Loucy (cell line): ENCODE results near the gene ABLIM1.

Source experiments
- H2AFZ ChIP-seq: fragments of 200-600 bp; sonication (generic); 2 replicates; pipeline ENCODE4 v1.6.0; 2016; ENCODE audit warnings: antibody characterized with exemption, mild to moderate bottlenecking, low read length, moderate library complexity
- H3F3A ChIP-seq: fragments of 200-600 bp; 2 replicates; pipeline ENCODE4 v1.6.0; 2016; ENCODE audit warnings: antibody characterized with exemption, low read depth, mild to moderate bottlenecking
- H3K27me3 ChIP-seq: fragments of 200-600 bp; sonication (generic); 2 replicates; pipeline ENCODE4 v1.6.1; 2014; ENCODE audit warnings: low read length, mild to moderate bottlenecking; ENCODE audit not compliant: insufficient read depth, poor library complexity, severe bottlenecking
- H3K36me3 ChIP-seq: fragments of 200-600 bp; sonication (generic); 2 replicates; pipeline ENCODE4 v1.6.1; 2016; ENCODE audit warnings: low read length; ENCODE audit not compliant: insufficient read depth
- H3K4me1 ChIP-seq: fragments of 200-600 bp; sonication (generic); 2 replicates; pipeline ENCODE4 v1.5.1; 2014; ENCODE audit warnings: low read length, mild to moderate bottlenecking; ENCODE audit not compliant: insufficient read depth, poor library complexity, severe bottlenecking
- H3K4me2 ChIP-seq: fragments of 200-600 bp; sonication (generic); 2 replicates; pipeline ENCODE4 v1.6.0; 2014; ENCODE audit warnings: antibody characterized with exemption, low read length, low read depth, mild to moderate bottlenecking; ENCODE audit not compliant: poor library complexity, severe bottlenecking
- H3K4me3 ChIP-seq: fragments of 200-600 bp; sonication (generic); 2 replicates; pipeline ENCODE4 v1.5.1; 2014; ENCODE audit warnings: low read length, mild to moderate bottlenecking, mixed read lengths; ENCODE audit not compliant: poor library complexity, severe bottlenecking
- H3K79me2 ChIP-seq: fragments of 200-600 bp; sonication (generic); 2 replicates; pipeline ENCODE4 v1.6.1; 2014; ENCODE audit warnings: low read length; ENCODE audit not compliant: insufficient read depth
- H3K9ac ChIP-seq: fragments of 200-600 bp; sonication (generic); 2 replicates; pipeline ENCODE4 v1.6.0; 2014; ENCODE audit warnings: mild to moderate bottlenecking, low read depth, low read length, moderate library complexity; ENCODE audit not compliant: poor library complexity, severe bottlenecking
- H3K9me2 ChIP-seq: fragments of 200-600 bp; sonication (generic); replicated peaks from 2 replicates; pipeline ENCODE4 v1.6.1; 2016; ENCODE audit warnings: low read depth, low read length, mixed read lengths
- H3K9me3 ChIP-seq: fragments of 200-600 bp; sonication (generic); 2 replicates; pipeline ENCODE4 v1.6.1; 2014; ENCODE audit warnings: mild to moderate bottlenecking, antibody characterized with exemption, low read length, low read depth; ENCODE audit not compliant: insufficient read depth
- H4K20me1 ChIP-seq: fragments of 200-600 bp; sonication (generic); 2 replicates; pipeline ENCODE4 v1.6.0; 2014; ENCODE audit warnings: antibody characterized with exemption, low read length, mild to moderate bottlenecking; ENCODE audit not compliant: insufficient read depth, poor library complexity, severe bottlenecking
- EZH2phosphoT487 ChIP-seq: fragments of 200-600 bp; IDR thresholded peaks from 2 replicates; pipeline ENCODE4 v1.6.1; 2018; ENCODE audit warnings: antibody characterized with exemption, mild to moderate bottlenecking, moderate library complexity, borderline replicate concordance
- TF ChIP-seq, protein P1 (sequence below): fragments of 200-600 bp; sonication (generic); conservative IDR thresholded peaks from 2 replicates; pipeline ENCODE4 v1.5.1; 2014; ENCODE audit warnings: mild to moderate bottlenecking, antibody characterized with exemption, low read length

Gene ABLIM1

DNA sequence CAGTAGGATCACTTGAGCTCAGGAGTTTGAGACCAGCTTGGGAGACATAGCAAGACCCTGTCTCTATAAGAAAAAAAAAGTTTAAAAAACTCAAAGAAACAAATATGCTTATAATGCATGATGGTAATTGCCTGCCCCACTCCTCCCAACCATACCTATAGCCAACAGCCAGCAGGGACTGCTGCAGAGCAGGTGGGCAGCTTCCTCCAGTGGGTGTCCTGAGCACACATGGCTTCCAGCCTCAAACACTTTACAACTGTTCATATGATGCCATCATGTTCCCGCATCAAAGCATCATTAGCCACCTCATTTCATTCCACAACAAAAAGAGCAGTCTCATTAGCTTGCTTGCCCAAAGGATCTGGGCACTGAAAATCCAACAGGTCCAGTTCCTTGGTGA lies 42.0 kb downstream of the ABLIM1 start:
- H3K9ac ChIP-seq = no peak overlapping the region
- peaks cover 24% of the 10 kb centered on the region; the same call in 1 of the 2 replicates for H3K36me3 ChIP-seq
- H3K9me3 ChIP-seq = no peaks in the 10 kb centered on the region
- no peak overlapping the region for H3K4me3 ChIP-seq
- H3F3A ChIP-seq = no peaks in the 10 kb centered on the region
- H2AFZ ChIP-seq = no peak overlapping the region
- H3K4me1 ChIP-seq = peaks cover 8% of the 10 kb centered on the region
- H3K79me2 ChIP-seq = 0 out of 2 replicates have a peak, but pooled peaks cover 6% of the 10 kb centered on the region
- no peaks in the 10 kb centered on the region for H3K27me3 ChIP-seq
- no peak for TF ChIP-seq EZH2phosphoT487
- TF ChIP-seq, protein P1, sequence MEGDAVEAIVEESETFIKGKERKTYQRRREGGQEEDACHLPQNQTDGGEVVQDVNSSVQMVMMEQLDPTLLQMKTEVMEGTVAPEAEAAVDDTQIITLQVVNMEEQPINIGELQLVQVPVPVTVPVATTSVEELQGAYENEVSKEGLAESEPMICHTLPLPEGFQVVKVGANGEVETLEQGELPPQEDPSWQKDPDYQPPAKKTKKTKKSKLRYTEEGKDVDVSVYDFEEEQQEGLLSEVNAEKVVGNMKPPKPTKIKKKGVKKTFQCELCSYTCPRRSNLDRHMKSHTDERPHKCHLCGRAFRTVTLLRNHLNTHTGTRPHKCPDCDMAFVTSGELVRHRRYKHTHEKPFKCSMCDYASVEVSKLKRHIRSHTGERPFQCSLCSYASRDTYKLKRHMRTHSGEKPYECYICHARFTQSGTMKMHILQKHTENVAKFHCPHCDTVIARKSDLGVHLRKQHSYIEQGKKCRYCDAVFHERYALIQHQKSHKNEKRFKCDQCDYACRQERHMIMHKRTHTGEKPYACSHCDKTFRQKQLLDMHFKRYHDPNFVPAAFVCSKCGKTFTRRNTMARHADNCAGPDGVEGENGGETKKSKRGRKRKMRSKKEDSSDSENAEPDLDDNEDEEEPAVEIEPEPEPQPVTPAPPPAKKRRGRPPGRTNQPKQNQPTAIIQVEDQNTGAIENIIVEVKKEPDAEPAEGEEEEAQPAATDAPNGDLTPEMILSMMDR = no peak
- no peaks in the 10 kb centered on the region for H3K9me2 ChIP-seq
- no peak overlapping the region for H3K4me2 ChIP-seq
- no peaks in the 10 kb centered on the region for H4K20me1 ChIP-seq

DNA sequence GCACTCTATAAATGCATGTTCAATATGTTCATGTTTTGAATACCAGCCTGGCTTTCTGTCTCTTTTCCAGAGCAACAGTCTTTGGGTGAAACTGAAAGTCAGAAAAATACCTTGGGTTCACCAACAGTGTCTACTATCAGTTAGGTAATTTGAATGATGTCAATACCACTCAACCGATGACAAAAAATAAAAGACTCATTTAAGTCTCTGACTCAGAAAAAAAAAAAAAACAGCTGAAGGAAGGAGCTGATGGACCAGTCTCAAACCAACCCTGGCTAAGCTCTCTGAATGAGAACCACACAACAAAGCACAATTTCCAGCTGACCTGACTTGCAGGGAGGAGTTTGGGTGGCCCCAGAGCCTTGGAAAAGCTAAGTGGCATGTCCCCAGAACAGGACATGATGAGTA lies 42.5 kb downstream of the ABLIM1 start:
- Histone ChIP-seq H3K79me2 (0 out of 2 replicates have a peak, but pooled peaks cover 6% of the 10 kb centered on the region), H3K9ac (no peak overlapping the region), H3F3A (no peaks in the 10 kb centered on the region), H3K4me3 (no peak overlapping the region), H2AFZ (no peak overlapping the region), H3K9me3 (no peaks in the 10 kb centered on the region), H3K27me3 (no peaks in the 10 kb centered on the region), H3K9me2 (no peaks in the 10 kb centered on the region), H3K4me2 (no peak overlapping the region), H3K4me1 (peaks cover 8% of the 10 kb centered on the region), H4K20me1 (no peaks in the 10 kb centered on the region), H3K36me3 (peaks cover 24% of the 10 kb centered on the region; the same call in 1 of the 2 replicates)
- no peak for TF ChIP-seq EZH2phosphoT487
- TF ChIP-seq, protein P1 = no peak

DNA sequence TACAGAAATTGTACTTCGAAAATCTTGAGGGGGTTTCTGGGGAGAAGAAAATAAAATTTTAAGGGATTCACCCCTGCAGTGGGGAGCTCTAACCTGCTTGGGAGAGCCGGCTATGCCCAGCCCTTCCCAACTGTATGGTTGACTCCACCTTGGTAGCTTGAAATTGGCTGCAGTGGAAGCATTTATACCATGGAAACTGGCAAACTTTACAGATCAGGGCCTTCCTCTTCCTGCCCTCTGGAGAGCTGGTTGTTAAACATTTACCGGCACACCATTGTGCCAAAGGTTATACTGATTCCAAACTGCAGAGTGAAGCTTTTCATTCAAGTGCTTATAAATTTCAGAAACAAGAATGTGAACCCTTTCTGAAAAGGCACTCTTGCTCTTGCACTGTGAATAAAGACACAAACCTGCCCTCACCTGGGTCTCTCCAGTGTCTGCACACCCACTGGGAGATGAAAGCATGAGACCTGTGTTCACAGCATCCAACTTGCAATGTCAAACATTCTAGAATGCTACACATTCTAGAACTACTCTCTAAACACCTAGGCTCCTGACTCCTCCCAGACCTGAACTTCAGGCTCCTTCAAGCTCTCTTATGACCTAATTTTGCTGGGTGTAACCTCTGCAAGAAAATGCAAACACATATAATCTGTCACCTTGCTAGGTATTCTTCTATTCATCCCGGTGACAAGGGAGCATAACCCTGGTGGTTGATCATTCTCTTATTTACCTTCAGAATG lies 44.7 kb downstream of the ABLIM1 start:
- H3K4me2 ChIP-seq = no peak overlapping the region
- H2AFZ ChIP-seq = no peak overlapping the region
- no peaks in the 10 kb centered on the region for H3K9me2 ChIP-seq
- H3K4me1 ChIP-seq = peaks cover 3% of the 10 kb centered on the region
- no peaks in the 10 kb centered on the region for H3K27me3 ChIP-seq
- peaks cover 6% of the 10 kb centered on the region for H4K20me1 ChIP-seq
- H3K4me3 ChIP-seq = no peak overlapping the region
- no peak for TF ChIP-seq EZH2phosphoT487
- TF ChIP-seq, protein P1 = no peak
- no peak overlapping the region for H3K9ac ChIP-seq
- H3K36me3 ChIP-seq = peaks cover 21% of the 10 kb centered on the region; the same call in 1 of the 2 replicates
- H3F3A ChIP-seq = no peaks in the 10 kb centered on the region
- H3K9me3 ChIP-seq = no peaks in the 10 kb centered on the region
- H3K79me2 ChIP-seq = 0 out of 2 replicates have a peak, but pooled peaks cover 6% of the 10 kb centered on the region
